ENCODE results near the gene PTMA. TPM values are rescaled to one million over a fixed set of nuclear protein-coding genes. Genes with fewer than 3 reads are reported as not detected.

Gene PTMA
- total RNA-seq, 1 donor from 2014 or later, result 2,102 TPM

DNA sequence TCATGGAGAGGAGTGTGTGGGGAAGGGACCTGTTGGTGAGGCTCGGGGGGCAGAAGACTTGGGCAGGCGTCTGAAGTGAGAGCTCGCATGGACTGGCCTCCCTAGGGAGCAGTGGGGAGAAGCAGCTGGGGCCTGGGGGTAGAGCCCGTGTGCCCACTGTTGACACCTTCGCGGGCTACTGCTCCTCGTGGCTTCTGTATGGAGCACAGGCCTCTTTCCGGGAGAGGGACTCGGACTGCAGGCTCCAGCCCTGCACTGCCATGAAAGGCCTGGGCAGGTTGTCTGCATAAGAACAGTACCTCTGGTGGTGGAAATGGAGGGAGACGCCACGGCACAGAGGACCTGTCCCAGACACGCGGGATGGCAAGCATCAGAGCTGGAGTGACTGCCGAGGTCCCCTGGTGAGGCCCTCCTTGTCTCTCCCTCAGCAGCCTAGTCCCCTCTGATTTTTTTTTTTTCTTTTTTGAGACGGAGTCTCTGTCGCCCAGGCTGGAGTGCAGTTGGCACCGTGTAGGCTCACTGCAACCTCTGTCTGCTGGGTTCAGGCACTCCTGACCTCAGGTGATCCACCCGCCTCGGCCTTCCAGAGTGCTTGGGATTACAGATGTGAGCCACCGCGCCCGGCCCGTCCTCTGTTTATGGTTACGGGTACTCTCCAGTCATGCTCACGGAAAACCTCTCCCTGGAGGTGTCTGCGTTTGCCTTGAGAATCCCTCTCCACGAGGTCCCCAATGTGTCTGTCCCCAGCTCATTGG is 44.7 kb upstream of the PTMA start:
- Histone ChIP-seq H3K79me2 (ENCODE audit: low read depth) (no peaks in the 10 kb centered on the region), H3K36me3 (no peaks in the 10 kb centered on the region), H4K20me1 (ENCODE audit: low read depth) (no peaks in the 10 kb centered on the region), H3K9me3 (ENCODE audit: low read depth) (no peaks in the 10 kb centered on the region), H3K9ac (no peak overlapping the region), H3F3A (ENCODE audit: low read depth) (peaks cover 66% of the 10 kb centered on the region), H3K4me3 (no peak overlapping the region), H3K4me1 (peaks cover 15% of the 10 kb centered on the region), H3K27me3 (peaks cover 4% of the 10 kb centered on the region), H2AFZ (replicated peaks) (no peak overlapping the region), H3K27ac (no peak overlapping the region), H3K4me2 (no peak overlapping the region)
- Mint-ChIP-seq H3K36me3 (peaks cover 8% of the 10 kb centered on the region), H3K4me3 (no peak overlapping the region), H3K9me3 (peaks cover 22% of the 10 kb centered on the region), H3K4me1 (peaks cover 31% of the 10 kb centered on the region), H3K27ac (peak overlapping the region; percentile 46), H3K27me3 (ENCODE audit: insufficient read depth, low read depth) (peaks cover 16% of the 10 kb centered on the region)
- TF ChIP-seq, protein P1, sequence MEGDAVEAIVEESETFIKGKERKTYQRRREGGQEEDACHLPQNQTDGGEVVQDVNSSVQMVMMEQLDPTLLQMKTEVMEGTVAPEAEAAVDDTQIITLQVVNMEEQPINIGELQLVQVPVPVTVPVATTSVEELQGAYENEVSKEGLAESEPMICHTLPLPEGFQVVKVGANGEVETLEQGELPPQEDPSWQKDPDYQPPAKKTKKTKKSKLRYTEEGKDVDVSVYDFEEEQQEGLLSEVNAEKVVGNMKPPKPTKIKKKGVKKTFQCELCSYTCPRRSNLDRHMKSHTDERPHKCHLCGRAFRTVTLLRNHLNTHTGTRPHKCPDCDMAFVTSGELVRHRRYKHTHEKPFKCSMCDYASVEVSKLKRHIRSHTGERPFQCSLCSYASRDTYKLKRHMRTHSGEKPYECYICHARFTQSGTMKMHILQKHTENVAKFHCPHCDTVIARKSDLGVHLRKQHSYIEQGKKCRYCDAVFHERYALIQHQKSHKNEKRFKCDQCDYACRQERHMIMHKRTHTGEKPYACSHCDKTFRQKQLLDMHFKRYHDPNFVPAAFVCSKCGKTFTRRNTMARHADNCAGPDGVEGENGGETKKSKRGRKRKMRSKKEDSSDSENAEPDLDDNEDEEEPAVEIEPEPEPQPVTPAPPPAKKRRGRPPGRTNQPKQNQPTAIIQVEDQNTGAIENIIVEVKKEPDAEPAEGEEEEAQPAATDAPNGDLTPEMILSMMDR (IDR thresholded peaks at IDR 0.05), result no peak
- TF ChIP-seq EZH2 (IDR thresholded peaks at IDR 0.05) (no peak), EZH2phosphoT487 (IDR thresholded peaks at IDR 0.05) (no peak)
- DNase-seq (ENCODE audit: low spot score), result peak; percentile 1

GRCh38 chr2:231664727-231665126 is 43.6 kb upstream of the PTMA start:
- Histone ChIP-seq H3K9me3 (ENCODE audit: low read depth) (no peaks in the 10 kb centered on the region), H3K4me3 (no peak overlapping the region), H2AFZ (replicated peaks) (no peak overlapping the region), H3K79me2 (ENCODE audit: low read depth) (no peaks in the 10 kb centered on the region), H3K27ac (no peak overlapping the region), H3K36me3 (no peaks in the 10 kb centered on the region), H3K27me3 (peaks cover 4% of the 10 kb centered on the region), H3F3A (ENCODE audit: low read depth) (peaks cover 68% of the 10 kb centered on the region), H3K4me1 (peaks cover 15% of the 10 kb centered on the region), H4K20me1 (ENCODE audit: low read depth) (no peaks in the 10 kb centered on the region), H3K4me2 (no peak overlapping the region), H3K9ac (no peak overlapping the region)
- Mint-ChIP-seq H3K4me1 (peaks cover 28% of the 10 kb centered on the region), H3K4me3 (no peak overlapping the region), H3K27ac (peak overlapping the region; percentile 60), H3K27me3 (ENCODE audit: insufficient read depth, low read depth) (peaks cover 14% of the 10 kb centered on the region), H3K36me3 (peaks cover 6% of the 10 kb centered on the region), H3K9me3 (peaks cover 18% of the 10 kb centered on the region)
- DNase-seq (ENCODE audit: low spot score), result peak; percentile 1
- TF ChIP-seq EZH2 (IDR thresholded peaks at IDR 0.05) (no peak), EZH2phosphoT487 (IDR thresholded peaks at IDR 0.05) (no peak)
- TF ChIP-seq, protein P1 (IDR thresholded peaks at IDR 0.05), result no peak

DNA sequence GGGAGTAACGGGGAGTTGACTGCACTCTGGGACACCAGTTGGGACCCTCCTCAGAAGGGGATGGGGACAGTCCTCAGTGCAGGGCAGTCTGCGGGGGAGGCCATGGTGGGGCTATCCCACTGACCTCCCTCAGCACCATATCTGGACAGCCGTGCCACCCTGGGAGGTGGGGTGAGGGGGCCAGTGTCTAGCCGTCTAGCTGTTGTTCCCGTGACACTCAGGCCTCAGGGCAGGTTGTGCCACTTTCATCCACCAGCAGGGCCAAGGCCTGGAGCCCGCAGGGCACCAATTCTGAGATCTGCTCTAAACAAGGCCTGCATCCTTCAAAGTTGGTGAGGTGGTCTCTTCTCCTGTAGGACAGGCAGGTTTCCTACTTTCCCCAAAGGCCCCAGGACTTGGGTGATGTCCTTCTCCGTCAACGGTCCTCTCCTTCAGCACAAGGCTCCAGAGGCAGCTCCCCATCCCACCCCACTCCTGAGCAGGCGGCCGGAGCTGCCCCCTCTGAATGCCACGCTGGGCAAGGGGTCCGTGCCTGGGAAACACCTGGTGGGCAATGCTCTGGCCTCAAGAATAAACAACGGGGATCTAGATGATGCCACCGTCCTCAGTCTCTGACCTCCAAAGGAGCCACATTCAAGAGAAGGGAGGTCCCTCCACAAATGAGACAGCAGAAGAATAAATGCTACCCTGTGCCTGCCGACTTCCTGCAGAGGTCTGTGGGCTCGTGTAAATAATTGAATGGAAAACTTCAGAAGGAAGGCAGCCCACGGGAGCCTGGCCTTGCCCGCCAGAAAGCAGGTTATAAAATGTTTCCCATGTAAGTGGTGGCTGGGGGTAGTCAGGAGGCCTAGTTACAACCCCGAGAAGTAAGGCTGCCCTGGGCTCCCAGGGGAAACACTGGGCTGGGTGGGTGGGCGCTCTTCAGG is 42.8 kb upstream of the PTMA start:
- Histone ChIP-seq H3K36me3 (no peaks in the 10 kb centered on the region), H4K20me1 (ENCODE audit: low read depth) (no peaks in the 10 kb centered on the region), H2AFZ (replicated peaks) (no peak overlapping the region), H3K4me2 (peak overlapping the region; percentile 65), H3K4me3 (peak overlapping the region; percentile 32), H3K79me2 (ENCODE audit: low read depth) (no peaks in the 10 kb centered on the region), H3K27ac (peak overlapping the region; percentile 82), H3F3A (ENCODE audit: low read depth) (peaks cover 66% of the 10 kb centered on the region), H3K4me1 (peaks cover 15% of the 10 kb centered on the region), H3K9me3 (ENCODE audit: low read depth) (no peaks in the 10 kb centered on the region), H3K9ac (no peak overlapping the region), H3K27me3 (peaks cover 4% of the 10 kb centered on the region)
- no peak for DNase-seq (ENCODE audit: low spot score)
- peaks cover 6% of the 10 kb centered on the region for H3K36me3 Mint-ChIP-seq
- H3K4me1 Mint-ChIP-seq, result peaks cover 28% of the 10 kb centered on the region
- TF ChIP-seq, protein P1 (IDR thresholded peaks at IDR 0.05), result no peak
- no peak for TF ChIP-seq EZH2phosphoT487 (IDR thresholded peaks at IDR 0.05)
- TF ChIP-seq EZH2 (IDR thresholded peaks at IDR 0.05), result no peak
- peak overlapping the region; percentile 64 for H3K4me3 Mint-ChIP-seq
- H3K27me3 Mint-ChIP-seq (ENCODE audit: insufficient read depth, low read depth), result peaks cover 12% of the 10 kb centered on the region
- H3K27ac Mint-ChIP-seq, result peak overlapping the region; percentile 96
- H3K9me3 Mint-ChIP-seq, result peaks cover 18% of the 10 kb centered on the region
